Prostate gland (tissue), 2 donors: ENCODE data around the gene PRSS21. TPM values are rescaled to one million over a fixed set of nuclear protein-coding genes. Genes with fewer than 3 reads are reported as not detected.

Source experiments
- DNase-seq: peaks from one replicate; pipeline ENCODE4 v3.0.0-alpha.2; 2019; ENCODE audit warnings: low spot score
- H3K27ac ChIP-seq, 2 donors: fragments of 200-600 bp; sonication (generic); 2 replicates each; pipeline ENCODE4 v1.5.1; 2017 to 2019
- H3K27me3 ChIP-seq: fragments of 200-600 bp; sonication (generic); replicated peaks from 2 replicates; pipeline ENCODE4 v1.5.1; 2019; ENCODE audit not compliant: insufficient read depth
- H3K36me3 ChIP-seq, 2 donors: fragments of 200-600 bp; sonication (generic); 1 replicate in 1 of 2; 2 replicates in 1 of 2; pipeline versions ENCODE4 v1.5.1 to v1.8.1; 2017 to 2019
- H3K4me1 ChIP-seq: fragments of 200-600 bp; sonication (generic); replicated peaks from 2 replicates; pipeline ENCODE4 v1.5.1; 2019
- H3K4me3 ChIP-seq, 2 donors: fragments of 200-600 bp; sonication (generic); 2 replicates each; pipeline ENCODE4 v1.5.1; 2017 to 2019
- H3K9me3 ChIP-seq: fragments of 200-600 bp; sonication (generic); 2 replicates; pipeline ENCODE4 v1.5.1; 2017
- CTCF ChIP-seq, 4 experiments: fragments of 200-600 bp in 2 of 4; fragments of 450-650 bp in 2 of 4; sonication (generic) in 2 of 4; IDR thresholded peaks; 1 replicate in 3 of 4; 2 replicates in 1 of 4; pipeline ENCODE4 v1.5.1; 2016 to 2019; ENCODE audit warnings: antibody characterized with exemption in 4 of 4, mild to moderate bottlenecking in 2 of 4, moderate library complexity in 2 of 4
- POLR2A ChIP-seq: fragments of 450-650 bp; IDR thresholded peaks from one replicate; pipeline ENCODE4 v1.6.1; 2016; ENCODE audit warnings: antibody characterized with exemption, mild to moderate bottlenecking
- POLR2AphosphoS5 ChIP-seq: sonication (generic); formaldehyde crosslinking; IDR thresholded peaks from one replicate; pipeline ENCODE4 v1.6.1; 2017; ENCODE audit warnings: antibody characterized with exemption
- WGBS: methylation state at CpG from one replicate; pipeline ENCODE4 v1.1.5; 2018; 5-methylcytosine and 5-hydroxymethylcytosine counted together
- intact Hi-C: fragments of 100-400 bp; cut with DNase I; formaldehyde crosslinking; loops from one replicate; pipeline ENCODE4 v1.14.2; 2022
- total RNA-seq, 2 donors: library from RNA; depleted of rRNA; stranded (reverse); fragments of >200 nt; gene quantifications; one replicate each; pipeline ENCODE4 v1.1.0, GENCODE V29; 2016

The PRSS21 gene
- total RNA-seq, 2 donors from 2014 or later = 33.5 to 50.6 TPM

- Histone ChIP-seq H3K9me3 (no peaks in the 10 kb centered on the region), H3K4me3 (no peak overlapping the region), H3K27ac (no peak overlapping the region), H3K27me3 (no peaks in the 10 kb centered on the region), H3K4me1 (peaks cover 7% of the 10 kb centered on the region), H3K36me3 (peaks cover 9 to 19% of the 10 kb centered on the region in 2 donors)
- WGBS = 67% methylated on average over 7 of the region's 7 CpGs
- no peak for DNase-seq
- TF ChIP-seq POLR2A (no peak), POLR2AphosphoS5 (no peak), CTCF (IDR thresholded peaks at IDR 0.05) (no peak)
- intact Hi-C loops = loop anchor here (5.0 kb wide), 1 partner anchor 92 kb away; no protein-coding TSS in a partner anchor
These were observed 41.8 kb upstream of the PRSS21 start for GRCh38 chr16:2775131-2775716.

GRCh38 chr16:2775765-2776499, 41.1 kb upstream of the PRSS21 start:
- H3K4me1 ChIP-seq = peaks cover 7% of the 10 kb centered on the region
- peak overlapping the region; percentile 99 to 100 for H3K27ac ChIP-seq
- no peaks in the 10 kb centered on the region for H3K27me3 ChIP-seq
- no peak for DNase-seq
- intact Hi-C loops = loop anchor here (5.0 kb wide), 1 partner anchor 91 kb away; no protein-coding TSS in a partner anchor
- TF ChIP-seq POLR2AphosphoS5 (no peak), CTCF (IDR thresholded peaks at IDR 0.05) (no peak), POLR2A (no peak)
- peak overlapping the region; percentile 97 to 99 for H3K4me3 ChIP-seq
- H3K9me3 ChIP-seq = no peaks in the 10 kb centered on the region
- WGBS = 42% methylated on average over 11 of the region's 11 CpGs
- H3K36me3 ChIP-seq = peaks cover 2 to 12% of the 10 kb centered on the region in 2 donors

- Histone ChIP-seq H3K36me3 (peaks cover 0 to 5% of the 10 kb centered on the region in 2 donors), H3K4me3 (peak overlapping the region; percentile 97 to 99), H3K9me3 (no peaks in the 10 kb centered on the region), H3K27ac (peak overlapping the region; percentile 99 to 100), H3K4me1 (peaks cover 7% of the 10 kb centered on the region), H3K27me3 (no peaks in the 10 kb centered on the region)
- WGBS = under 1% methylated on average over 43 of the region's 72 CpGs
- intact Hi-C loops = loop anchor here (1.0 to 5.0 kb wide), 2 partner anchors 24 to 91 kb away; partner anchors contain the start of gene SRRM2
- DNase-seq = no peak
- TF ChIP-seq CTCF (IDR thresholded peaks at IDR 0.05) (no peak), POLR2A (no peak), POLR2AphosphoS5 (no peak)
These were observed 40.4 kb upstream of the PRSS21 start for GRCh38 chr16:2776500-2777139.

GRCh38 chr16:2777231-2777902, 39.7 kb upstream of the PRSS21 start, which contains the start of gene ELOB:
ELOB (minus strand) TSS chr16:2777280; CDS start chr16:2777239, 41 bp downstream.
- Histone ChIP-seq H3K4me1 (peaks cover 7% of the 10 kb centered on the region), H3K4me3 (peak within 1 kb of the TSS; percentile 97 to 99), H3K27ac (peak within 1 kb of the TSS; percentile 99 to 100), H3K36me3 (no peaks in the 10 kb centered on the region), H3K27me3 (no peaks in the 10 kb centered on the region), H3K9me3 (no peaks in the 10 kb centered on the region)
- 0% methylated on average over 27 of the region's 70 CpGs for WGBS
- TF ChIP-seq POLR2A (peak; percentile 79), POLR2AphosphoS5 (peak; percentile 86), CTCF (IDR thresholded peaks at IDR 0.05) (peak in 1 of 4 experiments; percentile 15)
- peak; percentile 80 for DNase-seq
- intact Hi-C loops = loop anchor here (1.0 to 5.0 kb wide), 2 partner anchors 25 to 90 kb away; partner anchors contain the start of gene SRRM2
